Mesothelial cell of epicardium (in vitro differentiated cells): ENCODE measurements around the gene CRTC3. TPM values are rescaled to one million over a fixed set of nuclear protein-coding genes. Genes with fewer than 3 reads are reported as not detected.

Source experiments
- DNase-seq, 2 experiments: peaks; one replicate each; pipeline ENCODE4 v3.0.0; 2021; ENCODE audit warnings: low spot score in 2 of 2; ENCODE audit not compliant: unreplicated experiment in 2 of 2
- H3K27ac Mint-ChIP-seq: 2 replicates; pipeline ENCODE4 v1.8.0; 2021; ENCODE audit warnings: mixed read lengths
- H3K27me3 Mint-ChIP-seq: 2 replicates; pipeline ENCODE4 v1.8.0; 2021; ENCODE audit warnings: low read depth, mixed read lengths
- H3K36me3 Mint-ChIP-seq: 2 replicates; pipeline ENCODE4 v1.8.0; 2021; ENCODE audit warnings: mixed read lengths
- H3K4me1 Mint-ChIP-seq: 2 replicates; pipeline ENCODE4 v1.8.0; 2021; ENCODE audit warnings: mixed read lengths
- H3K4me3 Mint-ChIP-seq: 2 replicates; pipeline ENCODE4 v1.8.0; 2021; ENCODE audit warnings: mild to moderate bottlenecking, moderate library complexity, mixed read lengths
- H3K9me3 Mint-ChIP-seq: 2 replicates; pipeline ENCODE4 v1.8.0; 2021; ENCODE audit warnings: mixed read lengths
- CTCF ChIP-seq: fragments of 200-600 bp; sonication (generic); IDR thresholded peaks from one replicate; pipeline ENCODE4 v1.5.0; 2021; ENCODE audit warnings: antibody characterized with exemption; ENCODE audit not compliant: unreplicated experiment
- total RNA-seq: library from RNA; stranded (reverse); gene quantifications from 3 replicates; pipeline ENCODE4 v1.2.1, GENCODE V29; 2021

CRTC3 gene
- total RNA-seq, 1 donor from 2014 or later, result 56.6 TPM

- no peak for DNase-seq
- Mint-ChIP-seq H3K36me3 (peaks cover 56% of the 10 kb centered on the region), H3K4me3 (no peak overlapping the region), H3K4me1 (peaks cover under 1% of the 10 kb centered on the region), H3K27me3 (no peaks in the 10 kb centered on the region), H3K27ac (no peak overlapping the region), H3K9me3 (no peaks in the 10 kb centered on the region)
- TF ChIP-seq CTCF, result no peak
Observed at GRCh38 chr15:90487186-90487585, 42.5 kb upstream of the CRTC3 start.

GRCh38 chr15:90489514-90489913, 40.2 kb upstream of the CRTC3 start:
- H3K27me3 Mint-ChIP-seq, result no peaks in the 10 kb centered on the region
- no peak overlapping the region for H3K27ac Mint-ChIP-seq
- no peaks in the 10 kb centered on the region for H3K4me1 Mint-ChIP-seq
- H3K4me3 Mint-ChIP-seq, result no peak overlapping the region
- TF ChIP-seq CTCF, result no peak
- no peak for DNase-seq
- peaks cover 70% of the 10 kb centered on the region for H3K36me3 Mint-ChIP-seq
- H3K9me3 Mint-ChIP-seq, result no peaks in the 10 kb centered on the region

- Mint-ChIP-seq H3K4me3 (no peak overlapping the region), H3K27ac (no peak overlapping the region), H3K9me3 (no peaks in the 10 kb centered on the region), H3K4me1 (no peaks in the 10 kb centered on the region), H3K27me3 (no peaks in the 10 kb centered on the region), H3K36me3 (peaks cover 68% of the 10 kb centered on the region)
- TF ChIP-seq CTCF, result no peak
- no peak for DNase-seq
Observed at GRCh38 chr15:90489944-90490343, 39.8 kb upstream of the CRTC3 start.

- Mint-ChIP-seq H3K27ac (no peak overlapping the region), H3K36me3 (peaks cover 55% of the 10 kb centered on the region), H3K27me3 (no peaks in the 10 kb centered on the region), H3K4me3 (no peak overlapping the region), H3K9me3 (no peaks in the 10 kb centered on the region), H3K4me1 (no peaks in the 10 kb centered on the region)
- DNase-seq, result no peak
- TF ChIP-seq CTCF, result no peak
Observed at GRCh38 chr15:90493647-90494046, 36.1 kb upstream of the CRTC3 start.

- H3K4me3 Mint-ChIP-seq, result no peak overlapping the region
- H3K4me1 Mint-ChIP-seq, result no peaks in the 10 kb centered on the region
- H3K27ac Mint-ChIP-seq, result no peak overlapping the region
- H3K9me3 Mint-ChIP-seq, result no peaks in the 10 kb centered on the region
- DNase-seq, result no peak
- H3K27me3 Mint-ChIP-seq, result no peaks in the 10 kb centered on the region
- TF ChIP-seq CTCF, result no peak
- peaks cover 53% of the 10 kb centered on the region for H3K36me3 Mint-ChIP-seq
Observed at GRCh38 chr15:90495067-90495466, 34.7 kb upstream of the CRTC3 start.

- no peaks in the 10 kb centered on the region for H3K27me3 Mint-ChIP-seq
- no peak overlapping the region for H3K4me3 Mint-ChIP-seq
- no peaks in the 10 kb centered on the region for H3K9me3 Mint-ChIP-seq
- no peaks in the 10 kb centered on the region for H3K4me1 Mint-ChIP-seq
- DNase-seq, result no peak
- no peak for TF ChIP-seq CTCF
- no peak overlapping the region for H3K27ac Mint-ChIP-seq
- peaks cover 50% of the 10 kb centered on the region for H3K36me3 Mint-ChIP-seq
Observed at GRCh38 chr15:90496791-90497190, 32.9 kb upstream of the CRTC3 start.
